ENCODE results near the gene CRIP3. TPM values are rescaled to one million over a fixed set of nuclear protein-coding genes. Genes with fewer than 3 reads are reported as not detected.

The CRIP3 gene
- total RNA-seq, 1 donor from 2014 or later: 0.69 TPM

GRCh38 chr6:43290339-43290904, 18.2 kb downstream of the CRIP3 start:
- TF ChIP-seq, protein P1, sequence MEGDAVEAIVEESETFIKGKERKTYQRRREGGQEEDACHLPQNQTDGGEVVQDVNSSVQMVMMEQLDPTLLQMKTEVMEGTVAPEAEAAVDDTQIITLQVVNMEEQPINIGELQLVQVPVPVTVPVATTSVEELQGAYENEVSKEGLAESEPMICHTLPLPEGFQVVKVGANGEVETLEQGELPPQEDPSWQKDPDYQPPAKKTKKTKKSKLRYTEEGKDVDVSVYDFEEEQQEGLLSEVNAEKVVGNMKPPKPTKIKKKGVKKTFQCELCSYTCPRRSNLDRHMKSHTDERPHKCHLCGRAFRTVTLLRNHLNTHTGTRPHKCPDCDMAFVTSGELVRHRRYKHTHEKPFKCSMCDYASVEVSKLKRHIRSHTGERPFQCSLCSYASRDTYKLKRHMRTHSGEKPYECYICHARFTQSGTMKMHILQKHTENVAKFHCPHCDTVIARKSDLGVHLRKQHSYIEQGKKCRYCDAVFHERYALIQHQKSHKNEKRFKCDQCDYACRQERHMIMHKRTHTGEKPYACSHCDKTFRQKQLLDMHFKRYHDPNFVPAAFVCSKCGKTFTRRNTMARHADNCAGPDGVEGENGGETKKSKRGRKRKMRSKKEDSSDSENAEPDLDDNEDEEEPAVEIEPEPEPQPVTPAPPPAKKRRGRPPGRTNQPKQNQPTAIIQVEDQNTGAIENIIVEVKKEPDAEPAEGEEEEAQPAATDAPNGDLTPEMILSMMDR (IDR thresholded peaks at IDR 0.05; ENCODE audit: partially characterized antibody, unreplicated experiment): no peak
- Mint-ChIP-seq H3K4me3 (ENCODE audit: unreplicated experiment) (no peak overlapping the region), H3K27me3 (ENCODE audit: unreplicated experiment) (peaks cover 10% of the 10 kb centered on the region), H3K4me1 (ENCODE audit: low read depth, unreplicated experiment) (no peaks in the 10 kb centered on the region), H3K9me3 (ENCODE audit: unreplicated experiment) (peaks cover 4% of the 10 kb centered on the region), H3K36me3 (ENCODE audit: unreplicated experiment) (no peaks in the 10 kb centered on the region), H3K27ac (ENCODE audit: unreplicated experiment) (no peak overlapping the region)
- DNase-seq: no peak

DNA sequence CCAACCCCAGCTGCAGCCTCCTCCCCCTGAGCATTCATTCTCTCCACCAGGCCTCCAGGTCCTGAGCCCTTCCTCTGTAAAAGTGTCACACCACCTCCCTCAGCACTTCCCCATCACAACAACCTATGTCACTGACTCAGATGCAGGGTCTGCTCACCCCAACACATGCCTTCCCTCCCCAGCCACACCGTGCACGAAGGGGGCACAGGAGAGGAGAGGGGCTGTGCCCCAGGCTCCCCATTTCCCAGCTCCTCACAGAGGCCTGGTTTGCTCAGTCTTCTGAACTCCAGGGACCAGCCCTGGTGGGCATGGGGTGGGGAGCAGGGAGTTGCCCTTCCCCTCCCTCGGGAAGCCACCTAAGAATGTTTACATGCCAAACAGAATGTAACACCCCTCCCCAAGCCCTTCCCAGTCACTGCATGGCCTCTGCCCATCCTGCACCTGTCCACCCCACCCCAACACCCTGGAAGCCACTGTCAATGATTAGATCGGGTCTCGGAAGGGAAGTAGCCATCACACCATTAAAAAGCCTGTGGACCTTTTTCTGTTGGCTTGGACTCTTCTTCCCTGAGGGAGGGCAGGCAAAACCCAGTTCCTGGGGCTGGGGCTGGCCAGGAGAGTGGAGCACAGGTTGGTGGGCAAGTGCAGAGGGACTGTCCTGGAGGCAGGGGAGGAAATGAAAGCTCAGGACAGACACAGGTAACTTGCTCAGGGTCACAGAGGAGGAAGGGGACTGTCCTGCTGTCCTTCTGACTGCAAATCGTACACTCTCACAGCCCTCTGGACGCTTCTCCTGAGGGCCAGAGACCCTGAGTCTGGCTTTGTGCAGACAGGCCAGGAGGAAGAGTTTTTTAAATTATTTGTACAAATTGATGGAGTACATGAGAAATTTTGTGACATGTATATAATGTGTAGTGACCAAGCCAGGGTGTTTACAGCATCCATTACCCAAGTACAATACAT, 20.6 kb downstream of the CRIP3 start:
- Mint-ChIP-seq H3K9me3 (ENCODE audit: unreplicated experiment) (peaks cover 4% of the 10 kb centered on the region), H3K4me3 (ENCODE audit: unreplicated experiment) (no peak overlapping the region), H3K27me3 (ENCODE audit: unreplicated experiment) (peaks cover 10% of the 10 kb centered on the region), H3K36me3 (ENCODE audit: unreplicated experiment) (no peaks in the 10 kb centered on the region), H3K4me1 (ENCODE audit: low read depth, unreplicated experiment) (no peaks in the 10 kb centered on the region), H3K27ac (ENCODE audit: unreplicated experiment) (no peak overlapping the region)
- no peak for DNase-seq
- TF ChIP-seq, protein P1 (IDR thresholded peaks at IDR 0.05; ENCODE audit: partially characterized antibody, unreplicated experiment): no peak

DNA sequence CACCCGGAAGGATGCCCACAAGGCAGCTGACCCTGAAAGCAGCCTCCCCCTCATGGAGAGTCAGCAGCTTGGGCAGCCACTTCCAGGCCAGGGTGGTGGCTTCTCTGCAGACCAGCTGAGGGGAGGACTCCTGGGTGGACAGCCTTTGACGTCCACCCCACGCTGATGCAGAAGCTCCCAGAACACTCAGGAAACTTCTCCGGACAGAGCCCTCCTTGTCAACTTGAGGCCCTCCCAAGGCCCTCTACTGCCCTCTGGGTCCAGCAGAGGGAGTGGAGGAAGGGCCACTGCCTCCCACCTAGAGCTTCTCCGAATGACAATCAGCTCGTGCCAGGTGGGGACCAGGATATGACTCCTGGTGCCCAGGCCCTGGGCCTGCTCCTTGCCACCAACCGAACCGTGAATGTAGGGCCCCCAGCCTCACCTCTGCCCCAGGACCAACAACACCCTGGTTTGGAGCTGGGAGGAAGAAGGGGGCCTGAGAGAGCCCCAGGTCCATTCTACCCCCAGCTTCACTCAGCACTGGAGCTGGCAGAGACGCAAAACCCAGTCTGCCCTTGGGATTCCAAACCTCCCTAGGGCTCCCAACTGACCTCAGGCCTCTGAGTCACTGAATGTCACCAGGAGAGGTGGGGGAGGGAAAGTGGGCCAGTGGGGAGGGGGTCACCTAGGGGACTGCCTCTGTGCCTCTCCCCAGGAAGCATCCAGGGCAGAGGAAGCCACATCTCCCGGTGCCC, 21.5 kb downstream of the CRIP3 start:
- DNase-seq: no peak

GRCh38 chr6:43286456-43286979, 22.1 kb downstream of the CRIP3 start:
- H3K4me1 Mint-ChIP-seq (ENCODE audit: low read depth, unreplicated experiment): no peaks in the 10 kb centered on the region
- no peak for DNase-seq
- H3K27me3 Mint-ChIP-seq (ENCODE audit: unreplicated experiment): peaks cover 16% of the 10 kb centered on the region
- no peak overlapping the region for H3K27ac Mint-ChIP-seq (ENCODE audit: unreplicated experiment)
- H3K9me3 Mint-ChIP-seq (ENCODE audit: unreplicated experiment): peaks cover 4% of the 10 kb centered on the region
- H3K36me3 Mint-ChIP-seq (ENCODE audit: unreplicated experiment): peaks cover 4% of the 10 kb centered on the region
- TF ChIP-seq, protein P1 (IDR thresholded peaks at IDR 0.05; ENCODE audit: partially characterized antibody, unreplicated experiment): no peak
- no peak overlapping the region for H3K4me3 Mint-ChIP-seq (ENCODE audit: unreplicated experiment)

More for the DNA sequence above, 21.5 kb downstream of the CRIP3 start:
- no peaks in the 10 kb centered on the region for H3K36me3 Mint-ChIP-seq (ENCODE audit: unreplicated experiment)
- no peak overlapping the region for H3K4me3 Mint-ChIP-seq (ENCODE audit: unreplicated experiment)
- H3K27ac Mint-ChIP-seq (ENCODE audit: unreplicated experiment): no peak overlapping the region
- H3K9me3 Mint-ChIP-seq (ENCODE audit: unreplicated experiment): peaks cover 4% of the 10 kb centered on the region
- H3K27me3 Mint-ChIP-seq (ENCODE audit: unreplicated experiment): peaks cover 12% of the 10 kb centered on the region
- TF ChIP-seq, protein P1 (IDR thresholded peaks at IDR 0.05; ENCODE audit: partially characterized antibody, unreplicated experiment): no peak
- H3K4me1 Mint-ChIP-seq (ENCODE audit: low read depth, unreplicated experiment): no peaks in the 10 kb centered on the region

Measured in glutamatergic neuron (in vitro differentiated cells).